HepG2 (cell line): Measurements from ENCODE around the gene ARL8B. TPM values are rescaled to one million over a fixed set of nuclear protein-coding genes. Genes with fewer than 3 reads are reported as not detected.

ENCODE experiments used
- ATAC-seq: fragments of 200-7000 bp; cut with Tn5 transposase; 3 replicates; pipeline ENCODE4 v1.9.1; 2020; ENCODE audit warnings: mild to moderate bottlenecking, moderate library complexity
- BruUV-seq: library from RNA; stranded (reverse); fragments of 400-500 nt; replicated peaks from 2 replicates; lab custom pipeline; 2021; lab: Mats Ljungman, UMichigan
- CTCF ChIA-PET: fragments of 300-600 bp; formaldehyde crosslinking; extraction: SDS; loops from one replicate; lab custom pipeline; 2021; ENCODE audit warnings: low total read pairs, inconsistent platforms, low intra/inter-chr PET ratio; lab: Yijun Ruan, JAX
- POLR2A ChIA-PET: fragments of 350-600 bp; sonication (Branson Sonifier 250); formaldehyde crosslinking; loops from one replicate; lab custom pipeline; 2020; ENCODE audit warnings: antibody characterized with exemption, inconsistent platforms; lab: Yijun Ruan, JAX
- DNase-seq: peaks from one replicate; pipeline ENCODE4 v3.0.0-alpha.2; 2015; ENCODE audit warnings: low spot score
- FAIRE-seq: peaks from 3 replicates; lab custom pipeline; 2011; peaks lifted over from hg19 to GRCh38; lab: Jason Lieb, UNC
- H2AFZ ChIP-seq: one replicate; pipeline ENCODE4 v1.6.1; 2011; ENCODE audit warnings: low read length, inconsistent platforms
- H3K27ac ChIP-seq: fragments of 300-600 bp; 3 replicates; pipeline ENCODE4 v1.8.0; 2011; ENCODE audit warnings: mixed run types, mild to moderate bottlenecking, mixed read lengths, low read length, inconsistent platforms; ENCODE audit not compliant: insufficient read depth; ENCODE audit errors: extremely low read length
- H3K27me3 ChIP-seq, 2 experiments: fragments of 200-600 bp in 1 of 2; 2 replicates in 1 of 2; 3 replicates in 1 of 2; pipeline versions ENCODE4 v1.6.0 to v1.8.0; 2011; ENCODE audit warnings: low read length in 2 of 2, mild to moderate bottlenecking in 2 of 2, moderate library complexity in 2 of 2, inconsistent platforms in 1 of 2; ENCODE audit not compliant: insufficient read depth in 2 of 2, control insufficient read depth in 1 of 2
- H3K36me3 ChIP-seq, 2 experiments: fragments of 200-600 bp in 1 of 2; replicated peaks in 1 of 2; 2 replicates in 1 of 2; 3 replicates in 1 of 2; pipeline versions ENCODE4 v1.5.1 to v1.8.0; 2011; ENCODE audit warnings: low read length in 2 of 2, inconsistent platforms in 1 of 2; ENCODE audit not compliant: insufficient read depth in 2 of 2, control insufficient read depth in 1 of 2
- H3K4me1 ChIP-seq: 2 replicates; pipeline ENCODE4 v1.5.1; 2012; ENCODE audit warnings: low read length, inconsistent platforms; ENCODE audit not compliant: insufficient read depth
- H3K4me2 ChIP-seq: 2 replicates; pipeline ENCODE4 v1.6.0; 2011; ENCODE audit warnings: low read depth, low read length, inconsistent platforms
- H3K4me3 ChIP-seq, 3 experiments: fragments of 200-600 bp in 1 of 3; sonication (generic), shearing (Covaris generic) in 1 of 3; replicated peaks in 1 of 3; 2 replicates each; pipeline ENCODE4 v1.5.1; 2011 to 2016; ENCODE audit warnings: low read length in 3 of 3, inconsistent platforms in 2 of 3, low read depth in 2 of 3, mild to moderate bottlenecking in 2 of 3, control low read depth in 1 of 3, mixed read lengths in 1 of 3; ENCODE audit not compliant: insufficient read depth in 1 of 3
- H3K79me2 ChIP-seq: one replicate; pipeline ENCODE4 v1.6.1; 2011; ENCODE audit warnings: low read length, inconsistent platforms; ENCODE audit not compliant: insufficient read depth
- H3K9ac ChIP-seq: 2 replicates; pipeline ENCODE4 v1.6.0; 2011; ENCODE audit warnings: mild to moderate bottlenecking, low read depth, low read length, inconsistent platforms; ENCODE audit not compliant: insufficient read depth
- H3K9me3 ChIP-seq: 2 replicates; pipeline ENCODE4 v1.5.1; 2012; ENCODE audit warnings: mild to moderate bottlenecking, low read length
- H4K20me1 ChIP-seq: 2 replicates; pipeline ENCODE4 v1.6.0; 2011; ENCODE audit warnings: inconsistent platforms, mild to moderate bottlenecking, low read length, moderate library complexity; ENCODE audit not compliant: insufficient read depth
- GATA4 ChIP-seq: sonication (generic); IDR thresholded peaks from 2 replicates; pipeline ENCODE4 v1.6.1; 2016; ENCODE audit warnings: antibody characterized with exemption, low read depth, borderline replicate concordance
- HIVEP1 ChIP-seq: sonication (generic); formaldehyde crosslinking; IDR thresholded peaks from 2 replicates; pipeline ENCODE4 v1.4.0; 2020; ENCODE audit warnings: mild to moderate bottlenecking, missing genetic modification reagents
- HNRNPH1 ChIP-seq: fragments of 200-400 bp; formaldehyde crosslinking; optimal IDR thresholded peaks from 2 replicates; pipeline ENCODE3; 2017; ENCODE audit warnings: mild to moderate bottlenecking, low read depth, low read length
- KDM3A ChIP-seq: IDR thresholded peaks from 2 replicates; pipeline ENCODE4 v1.6.1; 2018; ENCODE audit warnings: low read depth, missing compliant biosample characterization
- KDM5A ChIP-seq: fragments of 200-600 bp; sonication (generic); IDR thresholded peaks from 2 replicates; pipeline ENCODE4 v1.7.0; 2018; ENCODE audit warnings: antibody characterized with exemption, mild to moderate bottlenecking, low read length, borderline replicate concordance
- MTA3 ChIP-seq: sonication (generic); formaldehyde crosslinking; IDR thresholded peaks from 2 replicates; pipeline ENCODE4 v1.4.0; 2020; ENCODE audit warnings: missing genetic modification reagents
- NR3C1 ChIP-seq: sonication (generic); formaldehyde crosslinking; IDR thresholded peaks from 2 replicates; pipeline ENCODE4 v1.4.0; 2020; ENCODE audit warnings: missing genetic modification reagents
- PHB2 ChIP-seq: fragments of 450-650 bp; IDR thresholded peaks from 2 replicates; pipeline ENCODE4 v1.6.1; 2018; ENCODE audit not compliant: partially characterized antibody
- TCF7L2 ChIP-seq: IDR thresholded peaks from 2 replicates; pipeline ENCODE4 v1.6.1; 2011; ENCODE audit warnings: mild to moderate bottlenecking, low read depth, low read length, moderate library complexity
- ZC3H4 ChIP-seq: sonication (generic); formaldehyde crosslinking; IDR thresholded peaks from 2 replicates; pipeline ENCODE4 v1.4.0; 2020; ENCODE audit warnings: missing genetic modification reagents, borderline replicate concordance
- ZNF282 ChIP-seq: fragments of 450-650 bp; IDR thresholded peaks from 2 replicates; pipeline ENCODE4 v1.6.1; 2018; ENCODE audit not compliant: partially characterized antibody
- ZNF563 ChIP-seq: sonication (generic); formaldehyde crosslinking; IDR thresholded peaks from 2 replicates; pipeline ENCODE4 v1.8.0; 2022; ENCODE audit warnings: mild to moderate bottlenecking, moderate library complexity, missing genetic modification reagents
- ZNF768 ChIP-seq: sonication (generic); formaldehyde crosslinking; IDR thresholded peaks from 2 replicates; pipeline ENCODE4 v1.4.0; 2020; ENCODE audit warnings: missing genetic modification reagents
- ZNF841 ChIP-seq: sonication (generic); formaldehyde crosslinking; IDR thresholded peaks from 2 replicates; pipeline ENCODE4 v1.8.1; 2023; ENCODE audit warnings: missing genetic modification reagents, borderline replicate concordance
- whole genome bisulfite sequencing: methylation state at CpG from one replicate; pipeline ENCODE4 v1.1.6; 2017; ENCODE audit warnings: low lambda C conversion rate; 5-methylcytosine and 5-hydroxymethylcytosine counted together
- in situ Hi-C: cut with HindIII; loops from 2 replicates; pipeline ENCODE4 v1.10.0; 2017; ENCODE audit warnings: low pct_unique_long_range_greater_than_20kb; ENCODE audit not compliant: extremely low pct_ligation_motif_present
- intact Hi-C: fragments of 100-400 bp; cut with micrococcal nuclease; formaldehyde crosslinking; loops from one replicate; pipeline ENCODE4 v1.10.0; 2022; ENCODE audit not compliant: unreplicated experiment
- polyA plus RNA-seq, 8 experiments: library from polyadenylated mRNA; depleted of rRNA in 3 of 8; stranded (reverse) in 7 of 8; unstranded in 1 of 8; fragments of >200 nt; fragmentation: Illumina TruSeq in 4 of 8; extraction: Trizol in 4 of 8; gene quantifications; 2 replicates each; pipeline versions ENCODE4 v1.2.1 to v1.2.3, GENCODE V29; 2011 to 2016; ENCODE audit warnings: low read depth in 4 of 8, missing spikeins in 1 of 8, mixed read lengths in 1 of 8; ENCODE audit not compliant: insufficient read depth in 1 of 8
- total RNA-seq, 5 experiments: library from RNA; depleted of rRNA; stranded (reverse); fragments of >200 nt; fragmentation: Illumina TruSeq; extraction: Trizol; gene quantifications; 2 replicates each; pipeline ENCODE4 v1.2.3, GENCODE V29; 2016; ENCODE audit warnings: low read depth in 1 of 5
- TF ChIP-seq, protein P1 (sequence below): sonication (generic); formaldehyde crosslinking; IDR thresholded peaks from 2 replicates; pipeline ENCODE4 v1.9.0; 2021; ENCODE audit warnings: missing genetic modification reagents, borderline replicate concordance
- TF ChIP-seq, protein P2 (sequence below): sonication (generic); formaldehyde crosslinking; IDR thresholded peaks from 2 replicates; pipeline ENCODE4 v1.4.0; 2020; ENCODE audit warnings: missing genetic modification reagents, low read depth, mild to moderate bottlenecking, borderline replicate concordance
- TF ChIP-seq, protein P3 (sequence below): sonication (generic); formaldehyde crosslinking; IDR thresholded peaks from 2 replicates; pipeline ENCODE4 v1.5.0; 2020; ENCODE audit warnings: mild to moderate bottlenecking, missing genetic modification reagents
- TF ChIP-seq, protein P4 (sequence below): sonication (generic); formaldehyde crosslinking; IDR thresholded peaks from 2 replicates; pipeline ENCODE4 v1.8.0; 2022; ENCODE audit warnings: missing genetic modification reagents, mild to moderate bottlenecking, moderate library complexity, borderline replicate concordance

The ARL8B gene
- total and polyA plus RNA-seq, 2 of the 13 experiments (the other 11 are each of a cell fraction or from before 2014, with no cell fraction given), result 23.5 to 30.4 TPM

DNA sequence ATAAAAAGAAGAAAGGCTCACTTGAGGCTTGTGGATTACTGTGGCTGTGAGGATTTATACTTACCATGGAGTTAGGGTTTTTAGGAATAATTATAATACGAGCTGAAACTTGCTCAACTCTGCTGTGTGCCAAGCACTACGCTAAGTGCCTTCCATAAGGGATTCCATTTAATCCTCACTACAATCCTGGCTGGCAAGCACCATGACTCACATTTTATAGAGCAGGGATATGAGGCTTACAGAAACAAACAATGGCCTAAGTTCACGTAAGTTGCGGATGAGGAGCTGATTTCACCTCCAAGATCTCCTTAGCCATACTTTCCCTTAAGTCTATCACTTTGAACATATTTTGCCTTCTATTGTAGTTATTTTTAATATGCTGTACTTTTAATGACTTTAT lies 43.9 kb upstream of the ARL8B start:
- in situ Hi-C loops, result no loop called here
- CTCF ChIA-PET, result no interaction called here
- no peak for ATAC-seq

DNA sequence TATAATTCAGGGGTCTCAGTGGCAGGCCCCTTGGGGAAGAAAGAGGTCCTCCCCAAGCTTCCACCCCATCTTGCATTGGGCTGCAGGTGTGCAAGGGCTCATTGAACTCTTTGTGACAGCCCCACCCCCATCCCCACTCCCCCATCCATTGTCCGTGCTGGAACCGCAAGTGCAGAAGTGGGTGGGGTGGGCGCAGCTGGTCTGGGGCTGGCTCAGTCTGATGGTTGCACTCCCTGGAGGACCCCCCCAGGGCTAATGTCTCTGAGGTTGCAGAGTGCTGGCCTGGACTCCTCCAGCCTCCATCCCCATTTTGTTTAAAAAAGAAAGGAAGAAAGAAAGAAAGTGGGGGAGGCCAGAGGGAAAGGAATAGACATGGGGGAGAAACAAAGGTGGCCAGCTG lies 42.3 kb upstream of the ARL8B start:
- Histone ChIP-seq H2AFZ (no peak overlapping the region), H3K27me3 (peaks cover 0 to 6% of the 10 kb centered on the region in 2 experiments; a peak in 2 of 5 replicates), H3K27ac (no peak overlapping the region), H3K9ac (no peak overlapping the region), H4K20me1 (no peaks in the 10 kb centered on the region), H3K9me3 (no peaks in the 10 kb centered on the region), H3K4me2 (no peak overlapping the region), H3K4me1 (0 out of 2 replicates have a peak, but pooled peaks cover 2% of the 10 kb centered on the region), H3K36me3 (no peaks in the 10 kb centered on the region), H3K4me3 (no peak overlapping the region), H3K79me2 (no peaks in the 10 kb centered on the region)
- DNase-seq, result no peak
- intact Hi-C loops, result no loop called here
- CTCF ChIA-PET, result no interaction called here
- FAIRE-seq, result no peak
- ATAC-seq, result no peak
- POLR2A ChIA-PET, result no interaction called here
- no TSS peak for BruUV-seq
- WGBS, result 31% methylated on average over 2 of the region's 3 CpGs
- in situ Hi-C loops, result no loop called here
- TF ChIP-seq, protein P1, sequence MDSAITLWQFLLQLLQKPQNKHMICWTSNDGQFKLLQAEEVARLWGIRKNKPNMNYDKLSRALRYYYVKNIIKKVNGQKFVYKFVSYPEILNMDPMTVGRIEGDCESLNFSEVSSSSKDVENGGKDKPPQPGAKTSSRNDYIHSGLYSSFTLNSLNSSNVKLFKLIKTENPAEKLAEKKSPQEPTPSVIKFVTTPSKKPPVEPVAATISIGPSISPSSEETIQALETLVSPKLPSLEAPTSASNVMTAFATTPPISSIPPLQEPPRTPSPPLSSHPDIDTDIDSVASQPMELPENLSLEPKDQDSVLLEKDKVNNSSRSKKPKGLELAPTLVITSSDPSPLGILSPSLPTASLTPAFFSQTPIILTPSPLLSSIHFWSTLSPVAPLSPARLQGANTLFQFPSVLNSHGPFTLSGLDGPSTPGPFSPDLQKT (CRISPR knock-in tag), result no peak
- TF ChIP-seq, protein P2, sequence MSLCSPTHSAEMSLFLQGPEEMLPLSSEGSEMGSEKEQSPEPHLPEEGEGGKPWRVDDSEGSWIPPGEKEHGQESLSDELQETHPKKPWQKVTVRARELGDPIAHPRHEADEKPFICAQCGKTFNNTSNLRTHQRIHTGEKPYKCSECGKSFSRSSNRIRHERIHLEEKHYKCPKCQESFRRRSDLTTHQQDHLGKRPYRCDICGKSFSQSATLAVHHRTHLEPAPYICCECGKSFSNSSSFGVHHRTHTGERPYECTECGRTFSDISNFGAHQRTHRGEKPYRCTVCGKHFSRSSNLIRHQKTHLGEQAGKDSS, result no peak
- TF ChIP-seq MTA3 (no peak), HNRNPH1 (no peak), ZNF841 (CRISPR knock-in tag) (no peak)
- TF ChIP-seq, protein P3, sequence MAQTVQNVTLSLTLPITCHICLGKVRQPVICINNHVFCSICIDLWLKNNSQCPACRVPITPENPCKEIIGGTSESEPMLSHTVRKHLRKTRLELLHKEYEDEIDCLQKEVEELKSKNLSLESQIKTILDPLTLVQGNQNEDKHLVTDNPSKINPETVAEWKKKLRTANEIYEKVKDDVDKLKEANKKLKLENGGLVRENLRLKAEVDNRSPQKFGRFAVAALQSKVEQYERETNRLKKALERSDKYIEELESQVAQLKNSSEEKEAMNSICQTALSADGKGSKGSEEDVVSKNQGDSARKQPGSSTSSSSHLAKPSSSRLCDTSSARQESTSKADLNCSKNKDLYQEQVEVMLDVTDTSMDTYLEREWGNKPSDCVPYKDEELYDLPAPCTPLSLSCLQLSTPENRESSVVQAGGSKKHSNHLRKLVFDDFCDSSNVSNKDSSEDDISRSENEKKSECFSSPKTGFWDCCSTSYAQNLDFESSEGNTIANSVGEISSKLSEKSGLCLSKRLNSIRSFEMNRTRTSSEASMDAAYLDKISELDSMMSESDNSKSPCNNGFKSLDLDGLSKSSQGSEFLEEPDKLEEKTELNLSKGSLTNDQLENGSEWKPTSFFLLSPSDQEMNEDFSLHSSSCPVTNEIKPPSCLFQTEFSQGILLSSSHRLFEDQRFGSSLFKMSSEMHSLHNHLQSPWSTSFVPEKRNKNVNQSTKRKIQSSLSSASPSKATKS (CRISPR knock-in tag), result no peak

More for the DNA sequence above, 43.9 kb upstream of the ARL8B start:
- no TSS peak for BruUV-seq
- 51% methylated on average over 4 of the region's 4 CpGs for WGBS
- FAIRE-seq, result no peak
- no peak for TF ChIP-seq NR3C1 (CRISPR knock-in tag)
- no peak for TF ChIP-seq ZNF563 (CRISPR knock-in tag)
- no peak for TF ChIP-seq PHB2
- TF ChIP-seq, protein P4, sequence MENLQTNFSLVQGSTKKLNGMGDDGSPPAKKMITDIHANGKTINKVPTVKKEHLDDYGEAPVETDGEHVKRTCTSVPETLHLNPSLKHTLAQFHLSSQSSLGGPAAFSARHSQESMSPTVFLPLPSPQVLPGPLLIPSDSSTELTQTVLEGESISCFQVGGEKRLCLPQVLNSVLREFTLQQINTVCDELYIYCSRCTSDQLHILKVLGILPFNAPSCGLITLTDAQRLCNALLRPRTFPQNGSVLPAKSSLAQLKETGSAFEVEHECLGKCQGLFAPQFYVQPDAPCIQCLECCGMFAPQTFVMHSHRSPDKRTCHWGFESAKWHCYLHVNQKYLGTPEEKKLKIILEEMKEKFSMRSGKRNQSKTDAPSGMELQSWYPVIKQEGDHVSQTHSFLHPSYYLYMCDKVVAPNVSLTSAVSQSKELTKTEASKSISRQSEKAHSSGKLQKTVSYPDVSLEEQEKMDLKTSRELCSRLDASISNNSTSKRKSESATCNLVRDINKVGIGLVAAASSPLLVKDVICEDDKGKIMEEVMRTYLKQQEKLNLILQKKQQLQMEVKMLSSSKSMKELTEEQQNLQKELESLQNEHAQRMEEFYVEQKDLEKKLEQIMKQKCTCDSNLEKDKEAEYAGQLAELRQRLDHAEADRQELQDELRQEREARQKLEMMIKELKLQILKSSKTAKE (CRISPR knock-in tag), result no peak
- TF ChIP-seq ZNF282, result no peak
- TF ChIP-seq HIVEP1 (CRISPR knock-in tag), result no peak
- no peak for TF ChIP-seq ZC3H4
- no peak for TF ChIP-seq TCF7L2
- no peak for TF ChIP-seq ZNF768 (CRISPR knock-in tag)
- no peak for TF ChIP-seq KDM3A (CRISPR knock-in tag)
- TF ChIP-seq KDM5A, result no peak
- TF ChIP-seq GATA4, result no peak
- Histone ChIP-seq H3K4me1 (peaks cover 8% of the 10 kb centered on the region; the same call in 1 of the 2 replicates), H3K36me3 (no peaks in the 10 kb centered on the region), H3K27me3 (peaks cover 0 to 6% of the 10 kb centered on the region in 2 experiments; a peak in 2 of 5 replicates), H3K27ac (no peak overlapping the region), H3K9ac (no peak overlapping the region), H3K4me2 (no peak overlapping the region), H3K9me3 (no peaks in the 10 kb centered on the region), H2AFZ (no peak overlapping the region), H4K20me1 (no peaks in the 10 kb centered on the region), H3K79me2 (no peaks in the 10 kb centered on the region), H3K4me3 (no peak overlapping the region)
- no peak for DNase-seq
- intact Hi-C loops, result no loop called here
- POLR2A ChIA-PET, result no interaction called here
